ENCODE results near the gene OGN.

The OGN gene

GRCh38 chr9:92438900-92439526 lies 34.6 kb upstream of the OGN start:
- H3K4me3 ChIP-seq (ENCODE audit: control insufficient read depth, low read depth, low read length), result no peak overlapping the region
- no peak for TF ChIP-seq CTCF (IDR thresholded peaks at IDR 0.05; ENCODE audit: control insufficient read depth, insufficient read depth, low read depth, low read length, missing control alignments)
- DNase-seq (ENCODE audit: low read depth), result no peak

- H3K4me3 ChIP-seq (ENCODE audit: control insufficient read depth, low read depth, low read length), result no peak overlapping the region
These were observed 30.9 kb upstream of the OGN start for GRCh38 chr9:92435263-92435662.

GRCh38 chr9:92432972-92433548 lies 28.7 kb upstream of the OGN start:
- no peak for TF ChIP-seq CTCF (IDR thresholded peaks at IDR 0.05; ENCODE audit: control insufficient read depth, insufficient read depth, low read depth, low read length, missing control alignments)
- no peak overlapping the region for H3K4me3 ChIP-seq (ENCODE audit: control insufficient read depth, low read depth, low read length)
- DNase-seq (ENCODE audit: low read depth), result no peak

More at GRCh38 chr9:92435263-92435662, 30.9 kb upstream of the OGN start:
- TF ChIP-seq CTCF (IDR thresholded peaks at IDR 0.05; ENCODE audit: control insufficient read depth, insufficient read depth, low read depth, low read length, missing control alignments), result no peak
- no peak for DNase-seq (ENCODE audit: low read depth)

GRCh38 chr9:92432350-92432749 lies 28.0 kb upstream of the OGN start:
- no peak for TF ChIP-seq CTCF (IDR thresholded peaks at IDR 0.05; ENCODE audit: control insufficient read depth, insufficient read depth, low read depth, low read length, missing control alignments)
- no peak overlapping the region for H3K4me3 ChIP-seq (ENCODE audit: control insufficient read depth, low read depth, low read length)
- no peak for DNase-seq (ENCODE audit: low read depth)

GRCh38 chr9:92429836-92430235 lies 25.5 kb upstream of the OGN start:
- H3K4me3 ChIP-seq (ENCODE audit: control insufficient read depth, low read depth, low read length), result no peak overlapping the region
- DNase-seq (ENCODE audit: low read depth), result no peak
- no peak for TF ChIP-seq CTCF (IDR thresholded peaks at IDR 0.05; ENCODE audit: control insufficient read depth, insufficient read depth, low read depth, low read length, missing control alignments)

GRCh38 chr9:92426501-92427145 lies 22.2 kb upstream of the OGN start:
- H3K4me3 ChIP-seq (ENCODE audit: control insufficient read depth, low read depth, low read length), result no peak overlapping the region
- TF ChIP-seq CTCF (IDR thresholded peaks at IDR 0.05; ENCODE audit: control insufficient read depth, insufficient read depth, low read depth, low read length, missing control alignments), result no peak
- DNase-seq (ENCODE audit: low read depth), result no peak
